Measurements from ENCODE around the gene GLRX5. TPM values are rescaled to one million over a fixed set of nuclear protein-coding genes. Genes with fewer than 3 reads are reported as not detected.

The GLRX5 gene
- total RNA-seq, 1 experiment from 2014 or later = 60.1 TPM

DNA sequence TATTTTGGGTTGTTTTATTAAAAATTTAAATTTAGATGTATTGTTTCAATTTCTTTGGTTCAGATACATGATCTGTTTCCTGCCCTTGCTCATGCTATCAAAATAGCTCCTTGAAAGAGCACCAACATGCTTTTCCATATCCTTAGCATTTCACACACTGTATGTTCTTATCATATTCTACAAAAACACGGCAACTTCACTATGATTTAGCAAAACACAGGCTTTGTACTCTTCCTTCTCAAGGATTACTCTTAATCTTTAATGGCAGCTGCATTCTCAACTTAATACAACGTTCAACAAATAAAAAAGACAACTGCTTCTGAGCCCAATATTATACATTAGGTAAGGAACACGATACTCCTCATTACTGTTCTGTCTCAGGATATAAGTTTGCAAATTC, 2.9 kb upstream of the GLRX5 start:
- H2AFZ ChIP-seq (ENCODE audit: low read depth, low read length, poor library complexity, severe bottlenecking) = no peak overlapping the region
- peak overlapping the region in 1 of 2 experiments; percentile 89; a peak in 1 of 4 replicates for H3K4me3 ChIP-seq (replicated peaks in 1 of 2; ENCODE audit: low read depth in 1 of 2, low read length in 2 of 2)
- H3K27me3 ChIP-seq (ENCODE audit: insufficient read depth, low read length) = no peaks in the 10 kb centered on the region
- H3K9ac ChIP-seq (ENCODE audit: low read length) = 0 out of 2 replicates have a peak overlapping the region, but pooled peaks have one; percentile 92
- CTCF ChIA-PET = interaction anchor here (2.0 kb wide), 1 partner anchor 90 kb away, joined by 6 read pairs; no protein-coding TSS in a partner anchor
- TF ChIP-seq, protein P1, sequence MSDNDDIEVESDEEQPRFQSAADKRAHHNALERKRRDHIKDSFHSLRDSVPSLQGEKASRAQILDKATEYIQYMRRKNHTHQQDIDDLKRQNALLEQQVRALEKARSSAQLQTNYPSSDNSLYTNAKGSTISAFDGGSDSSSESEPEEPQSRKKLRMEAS (IDR thresholded peaks at IDR 0.05) = no peak
- 0 out of 2 replicates have a peak, but pooled peaks have one; percentile 11 for TF ChIP-seq POLR2AphosphoS5 (IDR thresholded peaks at IDR 0.05; ENCODE audit: low read depth, low read length)
- BruUV-seq (replicated peaks) = no TSS peak
- peaks cover 35 to 71% of the 10 kb centered on the region in 2 experiments for H3K4me1 ChIP-seq (ENCODE audit: control insufficient read depth in 1 of 2, insufficient read depth in 2 of 2, low read length in 2 of 2)
- DNase-seq (ENCODE audit: low read depth, low spot score) = no peak
- POLR2A ChIA-PET = no interaction called here
- RAD21 ChIA-PET (ENCODE audit: low non-redundant PET in 1 of 2, low total read pairs in 2 of 2, uncharacterized antibody in 2 of 2, unreplicated experiment in 2 of 2) = no interaction called here
- peaks cover 0 to 3% of the 10 kb centered on the region in 2 experiments; a peak in 2 of 4 replicates for H3K36me3 ChIP-seq (ENCODE audit: control insufficient read depth in 1 of 2, insufficient read depth in 2 of 2, low read length in 2 of 2)
- peaks cover 74% of the 10 kb centered on the region for H3K79me2 ChIP-seq (ENCODE audit: insufficient read depth, low read length)
- intact Hi-C loops (cut with micrococcal nuclease) = loop anchor here (10.0 kb wide), 1 partner anchor 377 kb away; the partner anchor contains the start of gene DICER1
- H3K27ac ChIP-seq (ENCODE audit: low read depth, low read length) = no peak overlapping the region
- H3K4me2 ChIP-seq (ENCODE audit: low read length) = peak overlapping the region; percentile 76
- no peaks in the 10 kb centered on the region for H3K9me3 ChIP-seq (ENCODE audit: control insufficient read depth in 1 of 2, insufficient read depth in 1 of 2, low read depth in 1 of 2, low read length in 2 of 2)
- H4K20me1 ChIP-seq (ENCODE audit: insufficient read depth) = peaks cover 6% of the 10 kb centered on the region; the same call in 1 of the 2 replicates
- no peaks in the 10 kb centered on the region for H3K9me2 ChIP-seq (ENCODE audit: insufficient read depth)
- no peak for ATAC-seq

DNA sequence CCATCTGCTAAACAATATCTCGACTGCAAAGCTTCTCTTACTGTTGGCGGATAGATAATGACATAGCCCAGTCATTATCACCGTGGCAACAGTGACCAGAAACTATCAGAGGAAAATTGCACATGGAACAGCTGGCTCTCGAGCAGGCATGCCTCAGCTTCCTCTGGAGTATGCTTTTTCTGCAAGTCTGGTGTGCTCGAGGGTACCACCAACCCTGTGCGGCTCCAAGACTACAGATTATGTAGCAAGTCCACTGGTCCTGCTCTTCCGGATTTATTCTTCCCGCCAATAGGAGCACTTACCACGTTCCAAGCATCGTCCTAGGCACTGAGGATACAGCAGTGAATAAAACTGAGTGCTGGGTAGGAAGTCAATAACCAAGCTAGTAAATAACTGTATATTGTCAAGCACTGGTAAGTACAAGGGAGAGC, 1.4 kb upstream of the GLRX5 start:
- ATAC-seq = no peak
- H3K4me1 ChIP-seq (ENCODE audit: control insufficient read depth in 1 of 2, insufficient read depth in 2 of 2, low read length in 2 of 2) = peaks cover 35 to 56% of the 10 kb centered on the region in 2 experiments
- H3K9me2 ChIP-seq (ENCODE audit: insufficient read depth) = no peaks in the 10 kb centered on the region
- H4K20me1 ChIP-seq (ENCODE audit: insufficient read depth) = peaks cover 6% of the 10 kb centered on the region; the same call in 1 of the 2 replicates
- H3K4me2 ChIP-seq (ENCODE audit: low read length) = peak overlapping the region; percentile 76
- H3K36me3 ChIP-seq (ENCODE audit: control insufficient read depth in 1 of 2, insufficient read depth in 2 of 2, low read length in 2 of 2) = peaks cover 0 to 3% of the 10 kb centered on the region in 2 experiments; a peak in 2 of 4 replicates
- POLR2A ChIA-PET = no interaction called here
- BruUV-seq (replicated peaks) = no TSS peak
- H3K9me3 ChIP-seq (ENCODE audit: control insufficient read depth in 1 of 2, insufficient read depth in 1 of 2, low read depth in 1 of 2, low read length in 2 of 2) = no peaks in the 10 kb centered on the region
- peak overlapping the region; percentile 80 for H3K27ac ChIP-seq (ENCODE audit: low read depth, low read length)
- RAD21 ChIA-PET (ENCODE audit: low non-redundant PET in 1 of 2, low total read pairs in 2 of 2, uncharacterized antibody in 2 of 2, unreplicated experiment in 2 of 2) = interaction anchor here (0.8 to 1.9 kb wide), 2 partner anchors 88 to 91 kb away, joined by 3 to 7 read pairs; no protein-coding TSS in a partner anchor
- H3K4me3 ChIP-seq (replicated peaks in 1 of 2; ENCODE audit: low read depth in 1 of 2, low read length in 2 of 2) = peak overlapping the region; percentile 89 to 93
- no peak for DNase-seq (ENCODE audit: low read depth, low spot score)
- H3K9ac ChIP-seq (ENCODE audit: low read length) = peak overlapping the region; percentile 92
- H3K79me2 ChIP-seq (ENCODE audit: insufficient read depth, low read length) = peaks cover 88% of the 10 kb centered on the region
- TF ChIP-seq POLR2AphosphoS5 (IDR thresholded peaks at IDR 0.05; ENCODE audit: low read depth, low read length) (no peak), EZH2 (IDR thresholded peaks at IDR 0.05) (no peak), JUND (IDR thresholded peaks at IDR 0.05) (no peak), TCF7L2 (IDR thresholded peaks at IDR 0.05; ENCODE audit: borderline replicate concordance, extremely low read depth, insufficient read depth, insufficient read length) (no peak), EZH2phosphoT487 (IDR thresholded peaks at IDR 0.05; ENCODE audit: borderline replicate concordance) (no peak)
- TF ChIP-seq, protein P2, sequence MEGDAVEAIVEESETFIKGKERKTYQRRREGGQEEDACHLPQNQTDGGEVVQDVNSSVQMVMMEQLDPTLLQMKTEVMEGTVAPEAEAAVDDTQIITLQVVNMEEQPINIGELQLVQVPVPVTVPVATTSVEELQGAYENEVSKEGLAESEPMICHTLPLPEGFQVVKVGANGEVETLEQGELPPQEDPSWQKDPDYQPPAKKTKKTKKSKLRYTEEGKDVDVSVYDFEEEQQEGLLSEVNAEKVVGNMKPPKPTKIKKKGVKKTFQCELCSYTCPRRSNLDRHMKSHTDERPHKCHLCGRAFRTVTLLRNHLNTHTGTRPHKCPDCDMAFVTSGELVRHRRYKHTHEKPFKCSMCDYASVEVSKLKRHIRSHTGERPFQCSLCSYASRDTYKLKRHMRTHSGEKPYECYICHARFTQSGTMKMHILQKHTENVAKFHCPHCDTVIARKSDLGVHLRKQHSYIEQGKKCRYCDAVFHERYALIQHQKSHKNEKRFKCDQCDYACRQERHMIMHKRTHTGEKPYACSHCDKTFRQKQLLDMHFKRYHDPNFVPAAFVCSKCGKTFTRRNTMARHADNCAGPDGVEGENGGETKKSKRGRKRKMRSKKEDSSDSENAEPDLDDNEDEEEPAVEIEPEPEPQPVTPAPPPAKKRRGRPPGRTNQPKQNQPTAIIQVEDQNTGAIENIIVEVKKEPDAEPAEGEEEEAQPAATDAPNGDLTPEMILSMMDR (IDR thresholded peaks at IDR 0.05 in 2 of 3, conservative IDR thresholded peaks at IDR 0.05 in 1 of 3; ENCODE audit: borderline replicate concordance in 1 of 3, insufficient read depth in 1 of 3, low read depth in 2 of 3, low read length in 2 of 3) = no peak
- TF ChIP-seq, protein P3, sequence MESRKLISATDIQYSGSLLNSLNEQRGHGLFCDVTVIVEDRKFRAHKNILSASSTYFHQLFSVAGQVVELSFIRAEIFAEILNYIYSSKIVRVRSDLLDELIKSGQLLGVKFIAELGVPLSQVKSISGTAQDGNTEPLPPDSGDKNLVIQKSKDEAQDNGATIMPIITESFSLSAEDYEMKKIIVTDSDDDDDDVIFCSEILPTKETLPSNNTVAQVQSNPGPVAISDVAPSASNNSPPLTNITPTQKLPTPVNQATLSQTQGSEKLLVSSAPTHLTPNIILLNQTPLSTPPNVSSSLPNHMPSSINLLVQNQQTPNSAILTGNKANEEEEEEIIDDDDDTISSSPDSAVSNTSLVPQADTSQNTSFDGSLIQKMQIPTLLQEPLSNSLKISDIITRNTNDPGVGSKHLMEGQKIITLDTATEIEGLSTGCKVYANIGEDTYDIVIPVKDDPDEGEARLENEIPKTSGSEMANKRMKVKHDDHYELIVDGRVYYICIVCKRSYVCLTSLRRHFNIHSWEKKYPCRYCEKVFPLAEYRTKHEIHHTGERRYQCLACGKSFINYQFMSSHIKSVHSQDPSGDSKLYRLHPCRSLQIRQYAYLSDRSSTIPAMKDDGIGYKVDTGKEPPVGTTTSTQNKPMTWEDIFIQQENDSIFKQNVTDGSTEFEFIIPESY (IDR thresholded peaks at IDR 0.05; ENCODE audit: extremely low read depth, insufficient replicate concordance, low read length) = no peak
- no peaks in the 10 kb centered on the region for H3K27me3 ChIP-seq (ENCODE audit: insufficient read depth, low read length)
- CTCF ChIA-PET = interaction anchor here (1.8 to 2.0 kb wide), 2 partner anchors 9 to 91 kb away, joined by 5 to 6 read pairs; no protein-coding TSS in a partner anchor
- intact Hi-C loops (cut with micrococcal nuclease) = loop anchor here (10.0 kb wide), 1 partner anchor 379 kb away; the partner anchor contains the start of gene DICER1
- no peak overlapping the region for H2AFZ ChIP-seq (ENCODE audit: low read depth, low read length, poor library complexity, severe bottlenecking)
